HepG2 (cell line): ENCODE data around the gene NGRN. TPM values are rescaled to one million over a fixed set of nuclear protein-coding genes. Genes with fewer than 3 reads are reported as not detected.
A peak's percentile ranks its signal among the peaks of the same experiment; 100 is the strongest.

Experiments used
- ATAC-seq: fragments of 200-7000 bp; cut with Tn5 transposase; 3 replicates; pipeline ENCODE4 v1.9.1; 2020; ENCODE audit warnings: mild to moderate bottlenecking, moderate library complexity
- BruUV-seq: library from RNA; stranded (reverse); fragments of 400-500 nt; replicated peaks from 2 replicates; lab custom pipeline; 2021; lab: Mats Ljungman, UMichigan
- CTCF ChIA-PET: fragments of 300-600 bp; formaldehyde crosslinking; extraction: SDS; loops from one replicate; lab custom pipeline; 2021; ENCODE audit warnings: low total read pairs, inconsistent platforms, low intra/inter-chr PET ratio; lab: Yijun Ruan, JAX
- POLR2A ChIA-PET: fragments of 350-600 bp; sonication (Branson Sonifier 250); formaldehyde crosslinking; loops from one replicate; lab custom pipeline; 2020; ENCODE audit warnings: antibody characterized with exemption, inconsistent platforms; lab: Yijun Ruan, JAX
- DNase-seq: peaks from one replicate; pipeline ENCODE4 v3.0.0-alpha.2; 2015; ENCODE audit warnings: low spot score
- FAIRE-seq: peaks from 3 replicates; lab custom pipeline; 2011; peaks lifted over from hg19 to GRCh38; lab: Jason Lieb, UNC
- H2AFZ ChIP-seq: one replicate; pipeline ENCODE4 v1.6.1; 2011; ENCODE audit warnings: low read length, inconsistent platforms
- H3K27ac ChIP-seq: fragments of 300-600 bp; 3 replicates; pipeline ENCODE4 v1.8.0; 2011; ENCODE audit warnings: mixed run types, mild to moderate bottlenecking, mixed read lengths, low read length, inconsistent platforms; ENCODE audit not compliant: insufficient read depth; ENCODE audit errors: extremely low read length
- H3K27me3 ChIP-seq, 2 experiments: fragments of 200-600 bp in 1 of 2; 2 replicates in 1 of 2; 3 replicates in 1 of 2; pipeline versions ENCODE4 v1.6.0 to v1.8.0; 2011; ENCODE audit warnings: low read length in 2 of 2, mild to moderate bottlenecking in 2 of 2, moderate library complexity in 2 of 2, inconsistent platforms in 1 of 2; ENCODE audit not compliant: insufficient read depth in 2 of 2, control insufficient read depth in 1 of 2
- H3K36me3 ChIP-seq, 2 experiments: fragments of 200-600 bp in 1 of 2; replicated peaks in 1 of 2; 2 replicates in 1 of 2; 3 replicates in 1 of 2; pipeline versions ENCODE4 v1.5.1 to v1.8.0; 2011; ENCODE audit warnings: low read length in 2 of 2, inconsistent platforms in 1 of 2; ENCODE audit not compliant: insufficient read depth in 2 of 2, control insufficient read depth in 1 of 2
- H3K4me1 ChIP-seq: 2 replicates; pipeline ENCODE4 v1.5.1; 2012; ENCODE audit warnings: low read length, inconsistent platforms; ENCODE audit not compliant: insufficient read depth
- H3K4me2 ChIP-seq: 2 replicates; pipeline ENCODE4 v1.6.0; 2011; ENCODE audit warnings: low read depth, low read length, inconsistent platforms
- H3K4me3 ChIP-seq, 3 experiments: fragments of 200-600 bp in 1 of 3; sonication (generic), shearing (Covaris generic) in 1 of 3; replicated peaks in 1 of 3; 2 replicates each; pipeline ENCODE4 v1.5.1; 2011 to 2016; ENCODE audit warnings: low read length in 3 of 3, inconsistent platforms in 2 of 3, low read depth in 2 of 3, mild to moderate bottlenecking in 2 of 3, control low read depth in 1 of 3, mixed read lengths in 1 of 3; ENCODE audit not compliant: insufficient read depth in 1 of 3
- H3K79me2 ChIP-seq: one replicate; pipeline ENCODE4 v1.6.1; 2011; ENCODE audit warnings: low read length, inconsistent platforms; ENCODE audit not compliant: insufficient read depth
- H3K9ac ChIP-seq: 2 replicates; pipeline ENCODE4 v1.6.0; 2011; ENCODE audit warnings: mild to moderate bottlenecking, low read depth, low read length, inconsistent platforms; ENCODE audit not compliant: insufficient read depth
- H3K9me3 ChIP-seq: 2 replicates; pipeline ENCODE4 v1.5.1; 2012; ENCODE audit warnings: mild to moderate bottlenecking, low read length
- H4K20me1 ChIP-seq: 2 replicates; pipeline ENCODE4 v1.6.0; 2011; ENCODE audit warnings: inconsistent platforms, mild to moderate bottlenecking, low read length, moderate library complexity; ENCODE audit not compliant: insufficient read depth
- RNF2 ChIP-seq: fragments of 450-650 bp; conservative IDR thresholded peaks from 2 replicates; pipeline ENCODE4 v1.6.1; 2016; ENCODE audit warnings: low read depth
- SMC3 ChIP-seq: IDR thresholded peaks from 2 replicates; pipeline ENCODE4 v1.6.1; 2011; ENCODE audit warnings: low read length, improper control_type of control experiment
- STAG1 ChIP-seq: sonication (generic); formaldehyde crosslinking; IDR thresholded peaks from 2 replicates; pipeline ENCODE4 v1.4.0; 2020; ENCODE audit warnings: missing genetic modification reagents
- SYNCRIP ChIP-seq: fragments of 200-400 bp; formaldehyde crosslinking; IDR thresholded peaks from 2 replicates; pipeline ENCODE4 v1.6.1; 2018; ENCODE audit warnings: mild to moderate bottlenecking, low read depth, low read length; ENCODE audit not compliant: insufficient read depth
- TAF15 ChIP-seq: fragments of 200-400 bp; formaldehyde crosslinking; IDR thresholded peaks from one replicate; pipeline ENCODE4 v1.6.1; 2018; ENCODE audit warnings: mild to moderate bottlenecking, low read depth, low read length; ENCODE audit not compliant: poor library complexity, severe bottlenecking
- ZNF362 ChIP-seq: sonication (generic); formaldehyde crosslinking; IDR thresholded peaks from 2 replicates; pipeline ENCODE4 v1.4.0; 2020; ENCODE audit warnings: missing genetic modification reagents, mild to moderate bottlenecking, borderline replicate concordance
- ZNF740 ChIP-seq: sonication (generic); formaldehyde crosslinking; IDR thresholded peaks from 2 replicates; pipeline ENCODE4 v1.4.0; 2020; ENCODE audit warnings: missing genetic modification reagents
- in situ Hi-C: cut with HindIII; loops from 2 replicates; pipeline ENCODE4 v1.10.0; 2017; ENCODE audit warnings: low pct_unique_long_range_greater_than_20kb; ENCODE audit not compliant: extremely low pct_ligation_motif_present
- intact Hi-C: fragments of 100-400 bp; cut with micrococcal nuclease; formaldehyde crosslinking; loops from one replicate; pipeline ENCODE4 v1.10.0; 2022; ENCODE audit not compliant: unreplicated experiment
- polyA plus RNA-seq, 8 experiments: library from polyadenylated mRNA; depleted of rRNA in 3 of 8; stranded (reverse) in 7 of 8; unstranded in 1 of 8; fragments of >200 nt; fragmentation: Illumina TruSeq in 4 of 8; extraction: Trizol in 4 of 8; gene quantifications; 2 replicates each; pipeline versions ENCODE4 v1.2.1 to v1.2.3, GENCODE V29; 2011 to 2016; ENCODE audit warnings: low read depth in 4 of 8, missing spikeins in 1 of 8, mixed read lengths in 1 of 8; ENCODE audit not compliant: insufficient read depth in 1 of 8
- total RNA-seq, 5 experiments: library from RNA; depleted of rRNA; stranded (reverse); fragments of >200 nt; fragmentation: Illumina TruSeq; extraction: Trizol; gene quantifications; 2 replicates each; pipeline ENCODE4 v1.2.3, GENCODE V29; 2016; ENCODE audit warnings: low read depth in 1 of 5
- TF ChIP-seq, protein P1 (sequence below): sonication (generic); formaldehyde crosslinking; IDR thresholded peaks from 2 replicates; pipeline ENCODE4 v1.4.0; 2020; ENCODE audit warnings: missing genetic modification reagents, borderline replicate concordance
- TF ChIP-seq, protein P2 (sequence below), 2 experiments: sonication (generic) in 1 of 2; formaldehyde crosslinking in 1 of 2; IDR thresholded peaks; 2 replicates each; pipeline versions ENCODE4 v1.4.0 to v1.6.1; 2018 to 2020; ENCODE audit warnings: missing genetic modification reagents in 2 of 2, borderline replicate concordance in 1 of 2, low read depth in 1 of 2, mild to moderate bottlenecking in 1 of 2, missing biosample characterization in 1 of 2
- TF ChIP-seq, protein P3 (sequence below): sonication (generic); formaldehyde crosslinking; IDR thresholded peaks from 2 replicates; pipeline ENCODE4 v1.5.0; 2020; ENCODE audit warnings: mild to moderate bottlenecking, missing genetic modification reagents, moderate library complexity

NGRN gene
- total and polyA plus RNA-seq, 2 of the 13 experiments (the other 11 are each of a cell fraction or from before 2014, with no cell fraction given) = 39.8 to 63.7 TPM

GRCh38 chr15:90286678-90287077, 21.2 kb downstream of the NGRN start:
- intact Hi-C loops = loop anchor here (1.0 kb wide), 1 partner anchor 143 kb away; no protein-coding TSS in a partner anchor
- DNase-seq = peak; percentile 43
- POLR2A ChIA-PET = no interaction called here

More at GRCh38 chr15:90286678-90287077, 21.2 kb downstream of the NGRN start:
- CTCF ChIA-PET = no interaction called here
- BruUV-seq = no TSS peak
- Histone ChIP-seq H2AFZ (no peak overlapping the region), H3K4me2 (no peak overlapping the region), H3K9ac (no peak overlapping the region), H4K20me1 (no peaks in the 10 kb centered on the region), H3K4me3 (no peak overlapping the region), H3K79me2 (no peaks in the 10 kb centered on the region), H3K9me3 (no peaks in the 10 kb centered on the region), H3K4me1 (peaks cover 9% of the 10 kb centered on the region), H3K27ac (no peak overlapping the region), H3K27me3 (no peaks in the 10 kb centered on the region; a peak in 1 of 5 replicates), H3K36me3 (no peaks in the 10 kb centered on the region)
- ATAC-seq = peak; percentile 74
- FAIRE-seq = peak; percentile 63
- in situ Hi-C loops = no loop called here
- TF ChIP-seq SYNCRIP (no peak), ZNF362 (CRISPR knock-in tag) (peak; percentile 35; the same call in 1 of the 2 replicates), TAF15 (no peak), ZNF740 (peak; percentile 85), SMC3 (peak; percentile 31; the same call in 1 of the 2 replicates), STAG1 (CRISPR knock-in tag) (peak; percentile 69), RNF2 (no peak)
- TF ChIP-seq, protein P1, sequence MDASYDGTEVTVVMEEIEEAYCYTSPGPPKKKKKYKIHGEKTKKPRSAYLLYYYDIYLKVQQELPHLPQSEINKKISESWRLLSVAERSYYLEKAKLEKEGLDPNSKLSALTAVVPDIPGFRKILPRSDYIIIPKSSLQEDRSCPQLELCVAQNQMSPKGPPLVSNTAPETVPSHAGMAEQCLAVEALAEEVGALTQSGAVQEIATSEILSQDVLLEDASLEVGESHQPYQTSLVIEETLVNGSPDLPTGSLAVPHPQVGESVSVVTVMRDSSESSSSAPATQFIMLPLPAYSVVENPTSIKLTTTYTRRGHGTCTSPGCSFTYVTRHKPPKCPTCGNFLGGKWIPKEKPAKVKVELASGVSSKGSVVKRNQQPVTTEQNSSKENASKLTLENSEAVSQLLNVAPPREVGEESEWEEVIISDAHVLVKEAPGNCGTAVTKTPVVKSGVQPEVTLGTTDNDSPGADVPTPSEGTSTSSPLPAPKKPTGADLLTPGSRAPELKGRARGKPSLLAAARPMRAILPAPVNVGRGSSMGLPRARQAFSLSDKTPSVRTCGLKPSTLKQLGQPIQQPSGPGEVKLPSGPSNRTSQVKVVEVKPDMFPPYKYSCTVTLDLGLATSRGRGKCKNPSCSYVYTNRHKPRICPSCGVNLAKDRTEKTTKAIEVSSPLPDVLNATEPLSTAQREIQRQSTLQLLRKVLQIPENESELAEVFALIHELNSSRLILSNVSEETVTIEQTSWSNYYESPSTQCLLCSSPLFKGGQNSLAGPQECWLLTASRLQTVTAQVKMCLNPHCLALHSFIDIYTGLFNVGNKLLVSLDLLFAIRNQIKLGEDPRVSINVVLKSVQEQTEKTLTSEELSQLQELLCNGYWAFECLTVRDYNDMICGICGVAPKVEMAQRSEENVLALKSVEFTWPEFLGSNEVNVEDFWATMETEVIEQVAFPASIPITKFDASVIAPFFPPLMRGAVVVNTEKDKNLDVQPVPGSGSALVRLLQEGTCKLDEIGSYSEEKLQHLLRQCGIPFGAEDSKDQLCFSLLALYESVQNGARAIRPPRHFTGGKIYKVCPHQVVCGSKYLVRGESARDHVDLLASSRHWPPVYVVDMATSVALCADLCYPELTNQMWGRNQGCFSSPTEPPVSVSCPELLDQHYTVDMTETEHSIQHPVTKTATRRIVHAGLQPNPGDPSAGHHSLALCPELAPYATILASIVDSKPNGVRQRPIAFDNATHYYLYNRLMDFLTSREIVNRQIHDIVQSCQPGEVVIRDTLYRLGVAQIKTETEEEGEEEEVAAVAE = no peak
- TF ChIP-seq, protein P2, sequence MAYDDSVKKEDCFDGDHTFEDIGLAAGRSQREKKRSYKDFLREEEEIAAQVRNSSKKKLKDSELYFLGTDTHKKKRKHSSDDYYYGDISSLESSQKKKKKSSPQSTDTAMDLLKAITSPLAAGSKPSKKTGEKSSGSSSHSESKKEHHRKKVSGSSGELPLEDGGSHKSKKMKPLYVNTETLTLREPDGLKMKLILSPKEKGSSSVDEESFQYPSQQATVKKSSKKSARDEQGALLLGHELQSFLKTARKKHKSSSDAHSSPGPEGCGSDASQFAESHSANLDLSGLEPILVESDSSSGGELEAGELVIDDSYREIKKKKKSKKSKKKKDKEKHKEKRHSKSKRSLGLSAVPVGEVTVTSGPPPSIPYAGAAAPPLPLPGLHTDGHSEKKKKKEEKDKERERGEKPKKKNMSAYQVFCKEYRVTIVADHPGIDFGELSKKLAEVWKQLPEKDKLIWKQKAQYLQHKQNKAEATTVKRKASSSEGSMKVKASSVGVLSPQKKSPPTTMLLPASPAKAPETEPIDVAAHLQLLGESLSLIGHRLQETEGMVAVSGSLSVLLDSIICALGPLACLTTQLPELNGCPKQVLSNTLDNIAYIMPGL (CRISPR knock-in tag; IDR thresholded peaks at IDR 0.05; ENCODE audit: borderline replicate concordance in 1 of 2, low read depth in 1 of 2) = 0 out of 4 replicates have a peak, but pooled peaks of 1 of the 2 experiments have one; percentile 28
- TF ChIP-seq, protein P3, sequence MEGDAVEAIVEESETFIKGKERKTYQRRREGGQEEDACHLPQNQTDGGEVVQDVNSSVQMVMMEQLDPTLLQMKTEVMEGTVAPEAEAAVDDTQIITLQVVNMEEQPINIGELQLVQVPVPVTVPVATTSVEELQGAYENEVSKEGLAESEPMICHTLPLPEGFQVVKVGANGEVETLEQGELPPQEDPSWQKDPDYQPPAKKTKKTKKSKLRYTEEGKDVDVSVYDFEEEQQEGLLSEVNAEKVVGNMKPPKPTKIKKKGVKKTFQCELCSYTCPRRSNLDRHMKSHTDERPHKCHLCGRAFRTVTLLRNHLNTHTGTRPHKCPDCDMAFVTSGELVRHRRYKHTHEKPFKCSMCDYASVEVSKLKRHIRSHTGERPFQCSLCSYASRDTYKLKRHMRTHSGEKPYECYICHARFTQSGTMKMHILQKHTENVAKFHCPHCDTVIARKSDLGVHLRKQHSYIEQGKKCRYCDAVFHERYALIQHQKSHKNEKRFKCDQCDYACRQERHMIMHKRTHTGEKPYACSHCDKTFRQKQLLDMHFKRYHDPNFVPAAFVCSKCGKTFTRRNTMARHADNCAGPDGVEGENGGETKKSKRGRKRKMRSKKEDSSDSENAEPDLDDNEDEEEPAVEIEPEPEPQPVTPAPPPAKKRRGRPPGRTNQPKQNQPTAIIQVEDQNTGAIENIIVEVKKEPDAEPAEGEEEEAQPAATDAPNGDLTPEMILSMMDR (CRISPR knock-in tag) = peak; percentile 70
